AG04450 (cell line): Measurements from ENCODE around the gene BBS9. TPM values are rescaled to one million over a fixed set of nuclear protein-coding genes. Genes with fewer than 3 reads are reported as not detected.

Source experiments
- CTCF ChIA-PET: fragments of 300-600, 350-600 bp; formaldehyde crosslinking; extraction: SDS; loops from one replicate; lab custom pipeline; 2022; ENCODE audit warnings: antibody characterized with exemption, inconsistent platforms; lab: Charles Lee
- POLR2A ChIA-PET: fragments of 350-600 bp; formaldehyde crosslinking; extraction: SDS; loops from one replicate; lab custom pipeline; 2021; ENCODE audit warnings: antibody characterized with exemption, inconsistent platforms; lab: Yijun Ruan, JAX
- DNase-seq: peaks from one replicate; pipeline ENCODE4 v3.0.0-alpha.2; 2011; ENCODE audit warnings: low read depth, low spot score
- H3K27ac ChIP-seq: one replicate; pipeline ENCODE4 v1.5.1; 2012; ENCODE audit warnings: low read depth, low read length, control low read depth
- H3K27me3 ChIP-seq: one replicate; pipeline ENCODE4 v1.6.0; 2012; ENCODE audit warnings: low read length; ENCODE audit not compliant: control insufficient read depth, insufficient read depth
- H3K4me3 ChIP-seq: 2 replicates; pipeline ENCODE4 v1.5.1; 2011; ENCODE audit warnings: mild to moderate bottlenecking, low read depth, low read length, control low read depth
- H3K9me3 ChIP-seq: 2 replicates; pipeline ENCODE4 v1.5.1; 2012; ENCODE audit warnings: low read length; ENCODE audit not compliant: control insufficient read depth, insufficient read depth
- polyA plus RNA-seq: library from polyadenylated mRNA; depleted of rRNA; stranded (reverse); fragments of >200 nt; gene quantifications from 2 replicates; pipeline ENCODE4 v1.2.3, GENCODE V29; 2011
- TF ChIP-seq, protein P1 (sequence below): IDR thresholded peaks from 2 replicates; pipeline ENCODE4 v1.5.1; 2011; ENCODE audit warnings: low read depth, low read length, control low read depth, inconsistent platforms

Gene BBS9
- polyA plus RNA-seq, 1 experiment, result 15.6 TPM

DNA sequence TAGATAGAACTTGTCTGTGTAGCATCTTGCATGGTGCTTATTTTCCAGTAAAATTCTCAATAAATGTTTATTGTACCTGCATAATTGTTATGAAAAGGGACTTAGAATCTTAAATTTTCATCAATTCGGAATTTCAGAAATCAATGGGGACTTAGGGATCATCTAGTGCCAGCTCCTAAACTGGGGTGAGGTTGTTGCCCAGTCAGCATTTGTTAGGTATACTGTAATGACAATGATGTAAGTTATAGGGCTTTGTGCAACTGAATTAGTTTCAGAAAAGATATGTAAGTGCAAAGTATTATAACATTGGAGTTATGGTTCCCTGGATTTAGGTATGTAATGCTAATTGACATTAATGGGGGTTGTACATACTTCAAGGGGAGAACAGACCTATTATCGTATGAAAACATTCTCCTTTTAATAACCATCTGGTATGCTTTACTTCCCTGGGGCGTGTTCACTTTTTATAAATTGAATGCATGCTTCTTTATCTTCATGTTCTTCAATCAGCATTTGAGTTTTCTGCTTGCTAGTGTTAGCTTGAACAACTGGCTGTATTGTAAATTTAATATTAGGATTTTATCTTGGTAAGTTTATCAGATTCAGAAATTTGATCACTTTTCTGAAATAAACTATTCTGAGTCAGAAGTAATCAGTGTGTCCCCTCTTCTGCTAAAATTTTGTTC lies 270.3 kb downstream of the BBS9 start:
- ChIA-PET POLR2A (no interaction called here), CTCF (no interaction called here)
- no peaks in the 10 kb centered on the region for H3K27me3 ChIP-seq
- H3K27ac ChIP-seq, result no peak overlapping the region
- H3K4me3 ChIP-seq, result no peak overlapping the region
- no peaks in the 10 kb centered on the region for H3K9me3 ChIP-seq
- no peak for DNase-seq
- TF ChIP-seq, protein P1, sequence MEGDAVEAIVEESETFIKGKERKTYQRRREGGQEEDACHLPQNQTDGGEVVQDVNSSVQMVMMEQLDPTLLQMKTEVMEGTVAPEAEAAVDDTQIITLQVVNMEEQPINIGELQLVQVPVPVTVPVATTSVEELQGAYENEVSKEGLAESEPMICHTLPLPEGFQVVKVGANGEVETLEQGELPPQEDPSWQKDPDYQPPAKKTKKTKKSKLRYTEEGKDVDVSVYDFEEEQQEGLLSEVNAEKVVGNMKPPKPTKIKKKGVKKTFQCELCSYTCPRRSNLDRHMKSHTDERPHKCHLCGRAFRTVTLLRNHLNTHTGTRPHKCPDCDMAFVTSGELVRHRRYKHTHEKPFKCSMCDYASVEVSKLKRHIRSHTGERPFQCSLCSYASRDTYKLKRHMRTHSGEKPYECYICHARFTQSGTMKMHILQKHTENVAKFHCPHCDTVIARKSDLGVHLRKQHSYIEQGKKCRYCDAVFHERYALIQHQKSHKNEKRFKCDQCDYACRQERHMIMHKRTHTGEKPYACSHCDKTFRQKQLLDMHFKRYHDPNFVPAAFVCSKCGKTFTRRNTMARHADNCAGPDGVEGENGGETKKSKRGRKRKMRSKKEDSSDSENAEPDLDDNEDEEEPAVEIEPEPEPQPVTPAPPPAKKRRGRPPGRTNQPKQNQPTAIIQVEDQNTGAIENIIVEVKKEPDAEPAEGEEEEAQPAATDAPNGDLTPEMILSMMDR, result no peak

DNA sequence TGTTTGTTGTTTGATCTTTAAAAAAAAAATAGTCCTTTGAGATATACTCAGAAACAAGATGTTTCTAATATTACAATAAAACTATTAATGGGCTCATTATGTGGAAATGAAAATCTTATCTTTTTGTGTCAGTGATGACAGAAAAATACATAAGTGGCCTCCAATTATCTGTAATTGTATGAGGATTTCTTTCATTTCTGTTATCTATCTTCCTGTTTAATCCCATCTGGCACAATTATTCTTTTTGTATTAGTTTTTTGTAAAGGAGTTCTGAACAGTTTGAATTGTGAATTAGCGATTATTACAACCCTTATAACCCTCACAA lies 270.8 kb downstream of the BBS9 start:
- no peaks in the 10 kb centered on the region for H3K9me3 ChIP-seq
- H3K27me3 ChIP-seq, result no peaks in the 10 kb centered on the region
- no peak for DNase-seq
- ChIA-PET CTCF (no interaction called here), POLR2A (no interaction called here)
- no peak overlapping the region for H3K4me3 ChIP-seq
- no peak overlapping the region for H3K27ac ChIP-seq
- TF ChIP-seq, protein P1, result no peak

- TF ChIP-seq, protein P1, result no peak
- CTCF ChIA-PET, result no interaction called here
- POLR2A ChIA-PET, result no interaction called here
- Histone ChIP-seq H3K27ac (no peak overlapping the region), H3K9me3 (no peaks in the 10 kb centered on the region), H3K4me3 (no peak overlapping the region), H3K27me3 (no peaks in the 10 kb centered on the region)
- DNase-seq, result no peak
Measured at GRCh38 chr7:33410266-33410665, 280.9 kb downstream of the BBS9 start.

- Histone ChIP-seq H3K9me3 (no peaks in the 10 kb centered on the region), H3K4me3 (no peak overlapping the region), H3K27me3 (no peaks in the 10 kb centered on the region), H3K27ac (no peak overlapping the region)
- no peak for DNase-seq
- TF ChIP-seq, protein P1, result no peak
- ChIA-PET POLR2A (no interaction called here), CTCF (no interaction called here)
Measured at GRCh38 chr7:33411020-33411419, 281.7 kb downstream of the BBS9 start.

- TF ChIP-seq, protein P1, result no peak
- CTCF ChIA-PET, result no interaction called here
- Histone ChIP-seq H3K27ac (no peak overlapping the region), H3K9me3 (no peaks in the 10 kb centered on the region), H3K27me3 (no peaks in the 10 kb centered on the region), H3K4me3 (no peak overlapping the region)
- POLR2A ChIA-PET, result no interaction called here
- no peak for DNase-seq
Measured at GRCh38 chr7:33412331-33412730, 283.0 kb downstream of the BBS9 start.
